CD4-positive, alpha-beta T cell treated with Interleukin-17A for 4 hours (primary cell): ENCODE measurements around the gene CA10.

Source experiments
- DNase-seq: peaks from one replicate; pipeline ENCODE4 v3.0.0-alpha.2; 2020; ENCODE audit warnings: mixed read lengths

Gene CA10

GRCh38 chr17:51709694-51710633 lies 448.6 kb downstream of the CA10 start:
- DNase-seq = no peak

- no peak for DNase-seq
Measured at GRCh38 chr17:51707216-51707615, 451.3 kb downstream of the CA10 start.

- no peak for DNase-seq
Measured at GRCh38 chr17:51706093-51706492, 452.4 kb downstream of the CA10 start.

GRCh38 chr17:51703361-51704341 lies 454.9 kb downstream of the CA10 start:
- no peak for DNase-seq

- no peak for DNase-seq
Measured at GRCh38 chr17:51702963-51703360, 455.6 kb downstream of the CA10 start.

- no peak for DNase-seq
Measured at GRCh38 chr17:51701501-51701900, 457.0 kb downstream of the CA10 start.

- no peak for DNase-seq
Measured at GRCh38 chr17:51700011-51700760, 458.3 kb downstream of the CA10 start.

- DNase-seq = no peak
Measured at GRCh38 chr17:51699303-51699702, 459.2 kb downstream of the CA10 start.

- DNase-seq = no peak
Measured at GRCh38 chr17:51692917-51693316, 465.6 kb downstream of the CA10 start.

GRCh38 chr17:51687887-51688286 lies 470.6 kb downstream of the CA10 start:
- DNase-seq = no peak

- no peak for DNase-seq
Measured at GRCh38 chr17:51685287-51685909, 473.1 kb downstream of the CA10 start.

- DNase-seq = no peak
Measured at GRCh38 chr17:51684214-51684613, 474.3 kb downstream of the CA10 start.

- no peak for DNase-seq
Measured at GRCh38 chr17:51683291-51683690, 475.2 kb downstream of the CA10 start.

GRCh38 chr17:51682115-51682514 lies 476.4 kb downstream of the CA10 start:
- no peak for DNase-seq

GRCh38 chr17:51677875-51678274 lies 480.6 kb downstream of the CA10 start:
- no peak for DNase-seq

- no peak for DNase-seq
Measured at GRCh38 chr17:51676691-51677487, 481.6 kb downstream of the CA10 start.

- DNase-seq = no peak
Measured at GRCh38 chr17:51674579-51675255, 483.8 kb downstream of the CA10 start.

- DNase-seq = no peak
Measured at GRCh38 chr17:51673070-51673469, 485.4 kb downstream of the CA10 start.

GRCh38 chr17:51672065-51672464 lies 486.4 kb downstream of the CA10 start:
- DNase-seq = no peak

- DNase-seq = no peak
Measured at GRCh38 chr17:51670899-51671298, 487.6 kb downstream of the CA10 start.

- no peak for DNase-seq
Measured at GRCh38 chr17:51668963-51669246, 489.6 kb downstream of the CA10 start.
